Activated CD8-positive, alpha-beta T cell treated with anti-CD3 and anti-CD28 coated beads for 36 hours (primary cell): Measurements from ENCODE around the gene SCN10A. TPM values are rescaled to one million over a fixed set of nuclear protein-coding genes. Genes with fewer than 3 reads are reported as not detected.

Source experiments
- ATAC-seq: fragments of 200-7000 bp; cut with Tn5 transposase; one replicate; pipeline ENCODE4 v1.10.0; 2021; ENCODE audit warnings: mild to moderate bottlenecking, moderate library complexity
- CTCF ChIA-PET: fragments of 350-600 bp; sonication (Branson Sonifier 250); formaldehyde crosslinking; loops from one replicate; lab custom pipeline; 2021; ENCODE audit warnings: antibody characterized with exemption; lab: Charles Lee
- POLR2A ChIA-PET: fragments of 350-600 bp; sonication (Branson Sonifier 250); formaldehyde crosslinking; loops from one replicate; lab custom pipeline; 2021; ENCODE audit warnings: antibody characterized with exemption; lab: Charles Lee
- DNase-seq: peaks from one replicate; pipeline ENCODE4 v3.0.0-alpha.2; 2020
- H3K27ac Mint-ChIP-seq: one replicate; pipeline ENCODE4 v1.8.0; 2021; ENCODE audit warnings: mild to moderate bottlenecking, mixed read lengths
- H3K27me3 Mint-ChIP-seq: one replicate; pipeline ENCODE4 v1.8.0; 2021; ENCODE audit warnings: mixed read lengths
- H3K36me3 Mint-ChIP-seq: one replicate; pipeline ENCODE4 v1.8.0; 2021; ENCODE audit warnings: low read depth, mixed read lengths
- H3K4me1 Mint-ChIP-seq: one replicate; pipeline ENCODE4 v1.8.0; 2021; ENCODE audit warnings: low read depth, mixed read lengths
- H3K4me3 Mint-ChIP-seq: one replicate; pipeline ENCODE4 v1.8.0; 2021; ENCODE audit warnings: mild to moderate bottlenecking, moderate library complexity, mixed read lengths
- H3K9me3 Mint-ChIP-seq: one replicate; pipeline ENCODE4 v1.8.0; 2021; ENCODE audit warnings: mixed read lengths
- intact Hi-C: fragments of 100-400 bp; cut with micrococcal nuclease; formaldehyde crosslinking; loops from one replicate; pipeline ENCODE4 v1.10.0; 2022
- total RNA-seq, 2 experiments: library from RNA; stranded (reverse); gene quantifications; one replicate each; pipeline ENCODE4 v1.2.3, GENCODE V29; 2021
- TF ChIP-seq, protein P1 (sequence below): fragments of 200-600 bp; IDR thresholded peaks from one replicate; pipeline ENCODE4 v1.8.0; 2022; ENCODE audit warnings: antibody characterized with exemption, mild to moderate bottlenecking

SCN10A gene
- total RNA-seq, 2 experiments from 2014 or later, result not detected

DNA sequence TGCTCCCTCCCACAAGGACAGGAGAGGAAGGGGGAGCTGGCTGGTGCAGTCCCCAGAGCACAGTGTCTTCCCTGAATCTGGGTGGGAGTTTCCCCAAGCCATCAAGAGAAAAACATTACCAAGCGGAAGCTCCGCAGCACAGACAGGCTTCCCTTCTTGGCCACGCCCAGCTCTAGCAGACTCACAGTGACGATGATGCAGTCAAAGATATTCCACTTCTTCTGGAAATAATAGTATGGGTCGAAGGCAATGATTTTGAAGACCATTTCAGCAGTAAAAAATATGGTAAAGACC, 76.7 kb downstream of the SCN10A start:
- intact Hi-C loops, result loop anchor here (5.0 to 10.0 kb wide), 2 partner anchors 103 to 255 kb away; no protein-coding TSS in a partner anchor
- Mint-ChIP-seq H3K27me3 (peaks cover 21% of the 10 kb centered on the region), H3K36me3 (no peaks in the 10 kb centered on the region), H3K4me3 (no peak overlapping the region), H3K27ac (no peak overlapping the region), H3K4me1 (no peaks in the 10 kb centered on the region), H3K9me3 (no peaks in the 10 kb centered on the region)
- POLR2A ChIA-PET, result no interaction called here
- DNase-seq (no peak), ATAC-seq (no peak)
- CTCF ChIA-PET, result interaction anchor here (0.8 to 3.1 kb wide), 10 partner anchors 13 to 279 kb away, joined by 3 to 13 read pairs (median 4); partner anchors contain the start of gene SCN10A
- TF ChIP-seq, protein P1, sequence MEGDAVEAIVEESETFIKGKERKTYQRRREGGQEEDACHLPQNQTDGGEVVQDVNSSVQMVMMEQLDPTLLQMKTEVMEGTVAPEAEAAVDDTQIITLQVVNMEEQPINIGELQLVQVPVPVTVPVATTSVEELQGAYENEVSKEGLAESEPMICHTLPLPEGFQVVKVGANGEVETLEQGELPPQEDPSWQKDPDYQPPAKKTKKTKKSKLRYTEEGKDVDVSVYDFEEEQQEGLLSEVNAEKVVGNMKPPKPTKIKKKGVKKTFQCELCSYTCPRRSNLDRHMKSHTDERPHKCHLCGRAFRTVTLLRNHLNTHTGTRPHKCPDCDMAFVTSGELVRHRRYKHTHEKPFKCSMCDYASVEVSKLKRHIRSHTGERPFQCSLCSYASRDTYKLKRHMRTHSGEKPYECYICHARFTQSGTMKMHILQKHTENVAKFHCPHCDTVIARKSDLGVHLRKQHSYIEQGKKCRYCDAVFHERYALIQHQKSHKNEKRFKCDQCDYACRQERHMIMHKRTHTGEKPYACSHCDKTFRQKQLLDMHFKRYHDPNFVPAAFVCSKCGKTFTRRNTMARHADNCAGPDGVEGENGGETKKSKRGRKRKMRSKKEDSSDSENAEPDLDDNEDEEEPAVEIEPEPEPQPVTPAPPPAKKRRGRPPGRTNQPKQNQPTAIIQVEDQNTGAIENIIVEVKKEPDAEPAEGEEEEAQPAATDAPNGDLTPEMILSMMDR, result no peak

DNA sequence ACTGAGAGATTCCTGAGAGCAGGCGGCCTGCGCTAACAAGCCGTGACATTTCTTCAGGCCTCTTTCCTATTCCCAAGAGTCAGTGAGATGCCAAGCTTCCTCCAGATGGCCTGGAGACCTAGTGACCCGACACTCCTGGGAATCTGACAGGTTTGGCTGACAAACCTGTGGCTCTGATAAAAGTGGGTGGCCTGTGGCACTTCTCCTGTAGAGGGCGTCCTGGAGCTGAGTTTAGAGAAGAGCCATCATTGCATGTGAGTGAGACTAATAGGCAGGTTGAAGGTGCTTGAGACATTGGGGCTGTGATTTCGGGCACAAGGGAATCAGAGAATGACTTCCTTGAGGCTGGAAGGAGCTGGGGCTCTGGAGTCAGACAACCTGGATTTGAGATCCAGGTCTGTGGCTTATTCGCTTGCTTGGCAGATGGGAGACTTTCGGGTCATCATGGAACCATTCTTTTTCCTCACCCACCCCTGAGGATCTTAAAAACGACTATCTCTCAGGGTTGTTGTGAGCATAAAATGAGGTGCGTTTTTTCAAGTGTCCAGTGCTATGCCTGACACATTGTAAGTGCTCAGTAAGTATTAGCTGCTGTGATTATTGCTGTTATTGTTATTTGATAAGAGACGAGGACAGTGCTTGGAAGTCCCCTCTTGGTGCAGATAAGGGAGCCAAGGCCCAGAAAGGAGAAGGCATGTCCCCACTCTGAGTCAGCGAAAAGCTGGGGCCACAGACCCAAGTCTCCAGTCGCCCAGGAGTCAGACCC, 77.2 kb downstream of the SCN10A start:
- no peak for ATAC-seq
- CTCF ChIA-PET, result interaction anchor here (0.8 to 3.1 kb wide), 10 partner anchors 12 to 280 kb away, joined by 3 to 13 read pairs (median 4); partner anchors contain the start of gene SCN10A
- H3K4me1 Mint-ChIP-seq, result no peaks in the 10 kb centered on the region

DNA sequence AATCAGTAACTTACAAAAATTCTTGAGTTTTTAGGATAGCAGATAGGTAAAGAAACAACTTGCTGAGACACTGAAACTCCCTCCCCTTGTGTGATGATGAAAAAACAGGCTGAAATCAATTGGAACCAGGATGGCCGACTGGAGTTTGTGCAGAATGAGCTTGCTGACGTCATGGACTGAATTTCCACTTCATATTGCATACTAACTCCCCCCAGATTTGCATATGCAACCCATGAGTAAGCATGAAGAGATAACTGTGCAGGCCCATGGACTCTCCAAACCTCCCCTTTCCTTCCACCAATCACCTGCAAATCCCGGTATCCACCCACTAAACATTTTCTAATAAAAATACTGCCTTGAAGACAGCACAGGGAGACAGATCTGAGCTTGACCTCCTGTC, 84.5 kb downstream of the SCN10A start:
- no peak for ATAC-seq
- peaks cover 5% of the 10 kb centered on the region for H3K27me3 Mint-ChIP-seq

More for the DNA sequence above, 77.2 kb downstream of the SCN10A start:
- peak; percentile 74 for DNase-seq
- TF ChIP-seq, protein P1, result peak; percentile 64
- POLR2A ChIA-PET, result no interaction called here
- no peaks in the 10 kb centered on the region for H3K36me3 Mint-ChIP-seq
- no peak overlapping the region for H3K4me3 Mint-ChIP-seq
- no peak overlapping the region for H3K27ac Mint-ChIP-seq
- H3K27me3 Mint-ChIP-seq, result peaks cover 19% of the 10 kb centered on the region
- intact Hi-C loops, result loop anchor here (5.0 to 10.0 kb wide), 2 partner anchors 103 to 256 kb away; no protein-coding TSS in a partner anchor
- H3K9me3 Mint-ChIP-seq, result no peaks in the 10 kb centered on the region

GRCh38 chr3:38730281-38730680, 85.7 kb downstream of the SCN10A start:
- DNase-seq (no peak), ATAC-seq (no peak)
- Mint-ChIP-seq H3K27ac (no peak overlapping the region), H3K27me3 (peaks cover 5% of the 10 kb centered on the region), H3K4me1 (no peaks in the 10 kb centered on the region), H3K36me3 (no peaks in the 10 kb centered on the region), H3K4me3 (no peak overlapping the region), H3K9me3 (no peaks in the 10 kb centered on the region)
- CTCF ChIA-PET, result no interaction called here
- TF ChIP-seq, protein P1, result no peak
- POLR2A ChIA-PET, result no interaction called here
- intact Hi-C loops, result loop anchor here (10.0 kb wide), 1 partner anchor 265 kb away; no protein-coding TSS in a partner anchor

More for the DNA sequence above, 84.5 kb downstream of the SCN10A start:
- Mint-ChIP-seq H3K4me1 (no peaks in the 10 kb centered on the region), H3K27ac (no peak overlapping the region), H3K9me3 (no peaks in the 10 kb centered on the region), H3K4me3 (no peak overlapping the region), H3K36me3 (no peaks in the 10 kb centered on the region)
- no peak for DNase-seq
- TF ChIP-seq, protein P1, result no peak
- ChIA-PET POLR2A (no interaction called here), CTCF (no interaction called here)
- intact Hi-C loops, result loop anchor here (10.0 kb wide), 1 partner anchor 263 kb away; no protein-coding TSS in a partner anchor

GRCh38 chr3:38728008-38728407, 88.0 kb downstream of the SCN10A start:
- no peak for DNase-seq
- H3K9me3 Mint-ChIP-seq, result no peaks in the 10 kb centered on the region
- TF ChIP-seq, protein P1, result no peak
- intact Hi-C loops, result no loop called here
- ChIA-PET CTCF (no interaction called here), POLR2A (interaction anchor here (0.7 kb wide), 1 partner anchor 23 kb away, joined by 3 read pairs; no protein-coding TSS in a partner anchor)
- H3K4me3 Mint-ChIP-seq, result no peak overlapping the region
- ATAC-seq, result no peak
- no peaks in the 10 kb centered on the region for H3K36me3 Mint-ChIP-seq
- H3K4me1 Mint-ChIP-seq, result no peaks in the 10 kb centered on the region
- peaks cover 5% of the 10 kb centered on the region for H3K27me3 Mint-ChIP-seq
- H3K27ac Mint-ChIP-seq, result no peak overlapping the region
